Measurements from ENCODE around the gene DOK6.

The DOK6 gene

DNA sequence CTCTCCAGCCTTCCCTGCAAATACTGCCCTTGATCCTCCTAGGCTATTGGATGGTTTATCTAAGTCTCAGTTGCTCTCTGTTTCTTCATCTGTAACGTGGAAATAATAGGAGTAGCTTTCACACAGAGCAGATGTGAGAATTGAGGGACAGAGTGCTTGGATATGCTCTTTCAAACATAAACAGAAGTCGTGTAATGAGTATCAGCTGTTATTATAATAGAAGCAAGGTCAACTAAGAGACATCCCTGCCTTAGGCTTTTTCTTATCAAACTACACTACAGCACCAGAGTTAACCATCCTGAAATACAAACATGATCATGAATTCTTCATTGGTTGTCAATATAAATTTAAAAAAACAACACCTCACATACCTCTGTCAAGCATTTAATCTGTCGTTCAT lies 138.2 kb downstream of the DOK6 start:
- no peak for DNase-seq (ENCODE audit: low read depth in 2 of 2)

DNA sequence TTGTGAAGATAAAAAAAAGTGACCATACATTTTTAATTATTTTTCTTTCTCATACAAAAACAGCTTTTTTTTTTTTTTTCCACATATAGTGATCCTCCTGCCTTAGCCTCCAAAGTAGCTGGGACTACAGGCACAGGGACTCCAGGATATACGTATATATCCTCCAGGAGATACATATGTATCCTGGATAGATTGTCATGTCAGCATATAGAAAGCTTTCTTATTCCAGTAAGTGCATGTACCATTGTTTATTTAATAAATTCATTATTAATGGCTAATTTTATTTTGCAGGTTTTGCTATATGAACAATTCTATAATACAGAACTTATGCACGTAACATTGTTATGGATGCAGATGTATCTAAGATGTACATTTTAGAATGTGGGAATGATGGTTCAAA lies 138.7 kb downstream of the DOK6 start:
- DNase-seq (ENCODE audit: low read depth in 2 of 2), result no peak

DNA sequence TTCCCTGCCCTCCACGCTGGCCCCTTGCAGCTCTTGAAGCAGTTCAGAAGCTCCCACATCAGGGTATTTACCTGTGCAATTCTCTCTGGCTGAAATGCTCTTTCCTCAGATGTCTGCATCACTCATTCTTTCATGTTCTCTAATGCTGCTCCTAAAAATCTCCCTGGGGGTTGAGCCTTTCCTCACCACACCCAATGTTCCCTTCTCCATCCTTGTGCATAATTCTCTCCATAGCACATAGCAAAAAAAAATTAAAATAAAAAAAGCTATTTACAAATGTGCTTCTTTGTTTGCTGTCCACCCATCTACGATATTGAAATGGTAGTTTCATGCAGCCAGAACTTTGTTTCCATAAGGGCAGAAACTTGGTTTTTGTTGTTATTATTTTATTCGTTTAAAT lies 155.5 kb downstream of the DOK6 start:
- DNase-seq (ENCODE audit: low read depth in 2 of 2), result no peak

DNA sequence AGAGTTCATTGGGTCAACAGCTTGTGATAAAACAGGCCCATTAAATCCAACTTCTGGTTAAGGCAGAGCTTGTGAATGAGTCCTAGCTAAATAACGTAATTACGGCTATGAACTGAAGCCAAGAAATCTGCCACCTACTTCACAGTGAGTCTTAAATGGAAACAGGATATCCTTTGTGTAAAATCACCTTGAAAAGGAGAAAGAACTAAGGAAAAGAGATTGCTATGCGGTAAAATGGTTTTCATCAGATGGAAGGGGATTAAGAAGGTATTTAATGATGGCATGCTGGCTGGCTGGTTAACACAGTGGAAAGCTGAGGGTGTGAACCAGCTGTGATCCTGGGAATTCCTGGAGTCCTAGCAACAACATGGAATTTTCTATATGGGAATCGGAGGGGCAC lies 156.6 kb downstream of the DOK6 start:
- no peak for DNase-seq (ENCODE audit: low read depth in 2 of 2)

DNA sequence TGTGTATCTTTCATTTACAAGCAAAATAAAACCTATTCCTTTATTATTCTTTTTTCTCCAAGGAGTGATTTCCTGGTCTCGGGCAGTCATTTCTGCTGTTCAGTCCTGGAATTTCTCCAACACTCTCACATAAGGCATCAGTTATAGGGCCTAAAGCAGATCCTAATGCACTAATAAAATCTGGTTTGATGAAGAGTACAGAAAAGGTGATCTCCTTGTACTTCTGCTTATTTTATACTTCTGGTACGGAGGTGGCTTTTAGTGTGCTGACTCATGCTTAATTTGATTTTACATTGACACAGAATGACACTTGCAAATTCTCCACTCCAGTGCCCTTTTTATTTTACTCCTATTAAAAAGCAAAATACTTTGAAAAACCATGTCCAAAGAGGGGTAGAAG lies 157.4 kb downstream of the DOK6 start:
- DNase-seq (ENCODE audit: low read depth in 2 of 2), result no peak

DNA sequence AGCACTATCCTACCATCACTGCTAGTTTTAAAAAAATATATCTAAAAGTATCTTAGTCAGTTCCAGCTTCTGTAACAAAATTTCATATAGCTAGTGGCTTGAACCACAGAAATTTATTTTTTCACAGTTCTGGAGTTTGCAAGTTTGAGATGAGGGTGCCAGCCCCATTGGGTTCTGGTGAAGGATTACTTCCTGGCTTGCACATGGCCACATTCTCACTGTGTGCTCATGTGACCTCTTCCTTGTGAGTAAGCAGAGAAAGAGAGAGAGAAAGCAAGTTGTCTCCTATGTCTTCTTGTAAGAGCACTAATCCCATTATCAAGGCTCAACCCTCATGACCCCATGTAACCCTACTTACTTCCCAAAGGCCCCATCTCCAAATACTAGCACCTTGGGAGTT lies 158.9 kb downstream of the DOK6 start:
- DNase-seq (ENCODE audit: low read depth in 2 of 2), result no peak

DNA sequence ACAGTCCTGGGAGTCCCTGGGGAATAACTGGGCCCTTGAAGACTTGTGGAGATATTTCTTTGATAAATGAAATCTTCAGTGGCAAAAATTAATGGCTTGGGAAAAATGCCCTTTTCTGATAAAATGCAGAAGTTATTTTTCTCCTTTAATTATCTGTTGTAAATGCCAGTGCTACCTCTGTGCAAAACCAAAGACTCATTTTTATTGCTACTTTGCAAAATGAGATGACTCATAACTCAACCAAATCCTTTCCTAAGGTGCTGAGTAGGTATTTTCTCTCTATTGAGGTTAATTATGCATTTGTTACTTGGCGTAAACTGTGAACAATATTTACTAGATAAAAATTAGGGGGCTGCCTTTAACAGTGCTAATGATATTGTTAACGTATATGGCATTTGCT lies 163.9 kb downstream of the DOK6 start:
- no peak for DNase-seq (ENCODE audit: low read depth in 2 of 2)

DNA sequence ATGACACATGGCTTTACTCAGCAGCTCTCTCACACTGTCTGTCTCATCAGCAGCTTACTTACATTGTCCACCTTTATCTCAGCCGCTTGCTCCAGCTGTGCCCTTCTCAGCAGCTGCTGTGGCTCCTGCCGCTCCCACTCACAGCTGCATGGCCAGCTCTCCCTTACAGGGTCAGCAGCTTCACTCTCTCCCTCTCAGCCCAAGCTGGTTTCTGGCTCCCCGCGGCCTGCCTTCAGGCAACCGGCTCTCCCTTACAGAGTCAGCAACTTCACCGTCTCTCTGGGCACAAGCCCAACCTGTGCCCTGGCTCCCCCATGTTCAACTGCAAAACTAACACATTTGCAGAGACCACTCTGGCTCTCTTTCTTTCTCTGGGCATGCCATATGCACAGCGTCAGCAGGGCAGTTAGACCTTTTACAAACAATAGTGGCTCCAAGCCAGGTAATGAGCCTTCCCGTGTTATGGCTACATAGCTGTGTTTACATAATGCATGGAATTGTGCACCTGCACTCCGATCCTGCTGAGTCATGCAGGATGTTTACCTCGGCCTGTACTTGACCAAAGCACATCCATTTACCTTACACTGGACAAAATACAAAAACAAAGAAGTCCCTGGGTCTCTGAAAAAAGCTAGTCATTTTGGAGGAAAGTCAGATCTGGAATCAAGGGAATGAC lies 167.3 kb downstream of the DOK6 start:
- no peak for DNase-seq (ENCODE audit: low read depth in 2 of 2)

DNA sequence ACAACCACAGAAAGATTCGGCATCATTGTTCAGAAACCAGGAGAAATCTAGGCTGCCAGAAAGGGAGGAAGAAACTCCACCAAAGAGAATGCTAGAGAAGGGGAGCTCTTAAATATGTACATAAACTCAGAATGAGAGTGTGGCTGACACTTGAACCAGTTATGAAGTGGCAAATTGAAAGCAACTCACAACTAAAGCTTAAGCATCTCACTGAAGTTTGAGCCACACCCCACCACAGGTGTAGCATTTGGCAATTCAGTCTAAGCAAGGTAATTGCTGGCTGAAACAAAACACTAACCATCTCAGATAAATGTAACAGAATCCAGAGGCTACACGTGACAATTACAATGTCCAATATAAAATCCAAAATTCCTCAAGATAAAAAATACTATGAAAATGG lies 168.4 kb downstream of the DOK6 start:
- no peak for DNase-seq (ENCODE audit: low read depth in 2 of 2)

DNA sequence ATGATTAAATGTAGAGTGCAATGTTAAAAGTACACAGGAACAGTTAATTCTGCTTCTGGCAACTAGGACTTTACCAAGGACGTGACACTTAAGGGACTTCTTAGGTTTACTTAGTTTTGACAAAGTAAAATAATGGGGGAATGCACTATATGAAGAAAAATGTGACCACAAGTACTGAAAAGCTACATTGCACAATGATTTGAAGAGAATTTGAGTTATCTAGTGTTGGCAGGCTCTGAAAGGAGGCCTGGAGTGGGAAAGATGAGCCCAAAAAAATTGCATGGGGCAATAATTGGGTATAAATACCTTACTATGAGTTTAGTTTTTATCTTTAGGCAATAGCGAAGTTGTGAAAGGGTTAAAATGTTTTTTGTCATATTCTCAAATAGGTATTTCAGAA lies 173.7 kb downstream of the DOK6 start:
- DNase-seq (ENCODE audit: low read depth in 2 of 2), result no peak

DNA sequence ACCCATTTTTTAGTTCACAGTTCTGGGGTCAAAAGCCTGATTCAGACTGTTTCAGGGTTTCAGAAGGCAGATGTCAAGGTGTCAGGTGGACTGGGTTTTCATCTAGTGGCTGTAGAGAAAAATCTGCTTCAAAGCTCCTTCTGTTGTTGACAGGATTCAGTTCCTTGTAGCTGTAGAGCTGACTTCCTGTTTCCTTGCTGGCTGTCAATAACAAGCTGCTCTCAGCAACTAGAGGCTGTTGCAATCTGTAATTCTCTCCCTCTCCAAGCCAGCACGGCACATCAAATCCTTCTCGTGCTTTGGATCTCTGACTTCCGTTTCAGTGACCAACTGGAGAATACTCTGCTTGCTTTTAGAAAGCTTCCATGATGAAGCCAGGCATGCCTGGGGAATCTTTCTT lies 179.4 kb downstream of the DOK6 start:
- no peak for DNase-seq (ENCODE audit: low read depth in 2 of 2)

DNA sequence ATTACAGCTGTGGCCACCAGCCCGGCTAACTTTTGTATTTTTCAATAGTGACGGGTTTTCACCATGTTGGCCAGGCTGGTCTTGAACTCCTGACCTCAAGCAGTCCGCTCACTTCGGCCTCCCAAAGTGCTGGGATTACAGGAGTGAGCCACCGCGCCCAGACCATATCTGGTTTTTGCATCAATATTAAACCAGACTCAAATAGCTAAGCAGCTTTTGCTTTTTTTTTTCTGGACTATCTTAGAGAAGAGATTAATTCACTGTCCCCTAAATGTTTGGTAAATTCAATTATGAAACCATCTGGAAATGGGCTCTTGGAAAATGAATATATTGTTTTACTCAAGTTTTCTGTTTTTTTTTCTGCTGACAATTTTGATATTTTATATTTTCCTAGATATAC lies 183.7 kb downstream of the DOK6 start:
- no peak for DNase-seq (ENCODE audit: low read depth in 2 of 2)

DNA sequence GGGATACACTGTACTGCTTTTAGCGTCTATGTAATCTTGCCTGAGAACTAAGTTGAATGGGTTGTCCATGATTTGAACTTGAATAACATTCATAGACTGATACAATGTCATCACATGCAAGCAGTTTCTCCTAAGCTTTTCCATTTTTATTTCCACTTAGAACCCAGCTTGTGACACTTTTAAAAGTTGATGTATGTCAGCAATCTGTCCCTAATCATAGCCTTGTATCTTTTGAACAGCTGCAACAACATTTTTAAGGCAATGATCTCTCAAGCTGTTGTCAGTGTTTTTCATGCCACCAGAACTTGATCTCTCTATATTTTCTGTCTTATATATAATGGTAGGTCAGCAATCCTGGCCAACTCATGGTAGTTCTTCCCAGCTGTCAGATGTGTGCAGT lies 185.0 kb downstream of the DOK6 start:
- no peak for DNase-seq (ENCODE audit: low read depth in 2 of 2)

DNA sequence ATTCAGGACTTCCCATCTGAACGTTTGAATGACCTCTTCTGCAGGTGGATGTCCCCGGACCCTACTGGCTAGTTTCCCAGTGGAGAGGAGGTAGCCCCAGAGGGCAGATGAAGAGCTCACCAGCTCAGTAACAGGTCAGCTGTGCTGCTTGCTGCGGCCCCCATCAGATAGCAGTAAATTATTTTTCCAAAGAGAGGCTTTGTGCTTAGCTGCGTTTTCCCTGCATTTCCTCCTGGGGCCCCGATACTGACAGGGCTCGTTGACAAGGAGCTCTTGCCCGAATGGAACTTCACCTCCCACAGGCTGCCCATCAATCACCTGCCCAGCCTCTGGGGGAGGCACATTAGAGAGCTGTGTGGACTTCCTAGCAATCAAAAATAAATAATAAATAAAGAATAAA lies 185.8 kb downstream of the DOK6 start:
- DNase-seq (ENCODE audit: low read depth in 2 of 2), result no peak

DNA sequence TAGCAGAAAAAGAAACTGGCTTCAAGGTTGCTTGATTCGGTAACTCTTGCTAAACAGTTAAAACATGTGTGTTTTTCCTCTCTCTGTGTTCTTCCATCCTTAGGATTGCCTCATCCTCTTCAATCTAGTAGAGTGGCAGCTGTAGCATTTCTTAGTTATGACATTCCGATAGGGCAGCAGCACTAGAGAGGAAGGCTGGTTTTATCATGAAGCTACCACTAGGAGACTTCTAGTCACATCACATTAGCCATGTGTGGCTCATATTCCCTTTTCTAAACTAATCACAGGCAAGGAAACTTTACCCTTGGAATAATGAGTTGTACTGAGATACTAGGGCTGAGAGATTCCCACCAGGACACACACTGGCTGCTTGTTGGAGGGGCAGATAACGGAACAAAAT lies 187.6 kb downstream of the DOK6 start:
- DNase-seq (ENCODE audit: low read depth in 2 of 2), result no peak

DNA sequence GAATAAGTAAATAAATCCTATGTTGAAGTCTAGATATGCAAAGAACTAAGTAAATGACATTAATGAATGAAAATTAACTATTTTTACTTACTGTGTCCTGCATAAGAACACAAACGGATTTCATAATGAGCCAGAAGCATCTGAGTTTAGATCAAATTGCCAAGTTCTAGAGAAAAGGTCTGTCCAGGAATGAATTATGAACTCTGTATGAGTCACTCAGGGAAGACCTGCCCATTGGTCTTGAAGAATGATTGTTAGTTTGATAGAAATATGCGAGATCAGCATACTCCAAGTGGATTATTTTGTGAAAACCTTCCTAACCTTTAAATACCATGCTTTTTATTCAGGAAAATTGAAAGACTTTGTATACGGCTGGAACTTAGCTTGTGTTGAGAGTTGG lies 189.5 kb downstream of the DOK6 start:
- no peak for DNase-seq (ENCODE audit: low read depth in 2 of 2)

DNA sequence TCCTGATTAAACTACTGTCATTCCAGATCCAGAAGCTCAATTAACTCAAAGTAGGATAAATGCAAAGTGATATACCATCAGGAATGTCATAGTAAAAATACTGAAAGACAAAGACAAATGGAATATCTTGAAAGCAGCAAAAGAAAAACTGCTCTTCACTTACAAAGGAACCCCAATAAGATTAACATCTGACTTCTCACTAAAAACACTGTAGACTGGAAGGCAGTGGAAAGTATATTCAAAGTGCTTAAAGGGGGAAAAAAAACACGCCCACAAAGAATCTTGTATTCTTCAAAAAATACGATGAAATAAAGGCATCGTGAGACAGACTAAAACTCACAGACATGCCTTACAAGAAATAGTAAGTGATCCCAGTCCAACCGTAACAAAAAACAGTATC lies 195.7 kb downstream of the DOK6 start:
- no peak for DNase-seq (ENCODE audit: low read depth in 2 of 2)

DNA sequence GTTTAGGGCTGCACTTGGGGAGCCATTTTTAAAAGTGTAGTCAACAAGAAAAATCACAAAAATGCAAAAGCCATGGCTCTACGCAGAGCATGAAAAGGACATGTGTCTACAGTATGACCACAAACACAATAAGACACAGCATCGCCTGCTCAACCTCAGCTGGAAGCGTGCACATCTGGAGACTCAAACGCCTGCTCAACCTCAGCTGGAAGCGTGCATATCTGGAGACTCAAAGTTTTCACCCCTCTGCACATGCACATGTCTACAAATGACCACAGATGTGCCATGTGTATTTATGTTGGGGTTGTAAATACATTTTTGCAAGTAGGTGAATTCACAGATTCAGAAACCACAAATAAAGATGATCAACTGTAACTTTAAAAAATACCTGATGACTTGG lies 196.9 kb downstream of the DOK6 start:
- no peak for DNase-seq (ENCODE audit: low read depth in 2 of 2)

DNA sequence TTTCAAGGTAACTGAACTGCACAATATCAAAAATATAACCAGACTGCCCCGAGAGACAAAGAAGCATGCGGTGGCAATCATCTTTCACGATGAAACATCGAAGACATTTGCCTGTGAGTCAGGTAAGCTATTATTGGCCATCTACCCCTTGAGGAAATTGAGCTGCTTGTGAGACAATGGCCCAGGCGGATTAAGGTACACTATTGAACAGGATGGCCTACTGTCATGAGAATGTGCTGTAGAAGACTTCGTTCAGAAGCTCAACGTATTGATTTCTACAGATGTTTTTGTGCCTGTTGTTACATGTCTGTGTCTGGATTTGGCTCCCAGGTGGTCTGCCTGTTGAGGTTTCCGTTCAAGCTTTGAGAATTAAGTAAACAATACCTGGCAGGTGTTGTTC lies 198.7 kb downstream of the DOK6 start:
- no peak for DNase-seq (ENCODE audit: low read depth in 2 of 2)

DNA sequence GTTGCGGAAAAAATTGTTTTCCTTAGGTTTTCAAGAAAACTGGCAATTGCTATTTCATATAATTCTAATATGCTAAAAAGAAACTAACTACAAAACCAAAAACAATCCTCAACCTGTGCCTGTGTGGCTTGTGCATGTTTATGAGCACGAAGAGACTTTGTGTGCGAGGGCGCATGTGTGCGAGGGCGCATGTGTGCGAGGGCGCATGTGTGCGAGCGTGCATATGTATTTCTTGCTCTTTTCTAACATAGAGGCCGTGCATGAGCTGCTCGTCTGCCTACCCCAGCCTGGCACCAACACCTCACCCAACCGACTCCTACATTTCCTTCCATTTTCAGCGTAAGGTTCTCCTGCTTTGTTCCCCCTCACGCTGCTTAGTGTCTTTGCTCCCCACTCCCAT lies 211.6 kb downstream of the DOK6 start:
- no peak for DNase-seq (ENCODE audit: low read depth in 2 of 2)

DNA sequence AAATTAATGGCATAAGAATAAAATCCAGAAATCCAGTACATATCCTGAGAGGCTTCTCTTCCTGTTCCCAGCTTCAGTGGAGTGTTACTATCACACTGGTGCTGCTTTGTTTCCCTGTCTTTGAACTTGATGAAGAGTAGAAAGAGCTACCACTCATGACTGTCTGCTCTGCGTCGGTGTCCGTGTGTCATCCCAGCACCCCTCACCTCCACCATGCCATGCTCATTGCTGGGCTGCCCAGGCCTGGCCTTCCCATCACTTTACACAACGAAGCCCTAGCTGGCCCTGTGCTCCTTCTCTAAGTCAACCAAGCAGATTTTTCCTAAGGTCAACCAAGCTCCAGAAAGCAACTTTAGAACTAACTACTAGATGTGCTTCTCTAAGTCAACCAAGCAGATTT lies 215.4 kb downstream of the DOK6 start:
- no peak for DNase-seq (ENCODE audit: low read depth in 2 of 2)

DNA sequence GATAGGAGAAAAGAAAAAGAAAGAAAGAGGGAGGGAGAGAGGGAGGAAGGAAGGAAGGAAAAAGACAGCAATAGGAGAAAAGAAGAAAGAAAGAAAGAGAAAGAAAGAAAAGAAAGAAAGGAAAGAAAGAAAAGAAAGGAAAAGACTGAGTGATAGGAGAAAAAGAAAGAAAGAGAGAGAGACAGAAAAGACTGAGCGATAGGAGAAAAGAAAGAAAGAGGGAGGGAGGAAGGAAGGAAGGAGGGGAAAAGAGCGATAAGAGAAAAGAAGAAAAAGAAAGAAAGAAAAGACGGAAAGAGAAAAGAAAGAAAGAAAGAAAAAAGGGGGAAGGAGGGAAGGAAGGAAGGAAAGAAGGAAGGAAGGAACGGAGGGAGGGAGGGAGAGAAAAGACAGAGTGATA lies 216.7 kb downstream of the DOK6 start:
- no peak for DNase-seq (ENCODE audit: low read depth in 2 of 2)

DNA sequence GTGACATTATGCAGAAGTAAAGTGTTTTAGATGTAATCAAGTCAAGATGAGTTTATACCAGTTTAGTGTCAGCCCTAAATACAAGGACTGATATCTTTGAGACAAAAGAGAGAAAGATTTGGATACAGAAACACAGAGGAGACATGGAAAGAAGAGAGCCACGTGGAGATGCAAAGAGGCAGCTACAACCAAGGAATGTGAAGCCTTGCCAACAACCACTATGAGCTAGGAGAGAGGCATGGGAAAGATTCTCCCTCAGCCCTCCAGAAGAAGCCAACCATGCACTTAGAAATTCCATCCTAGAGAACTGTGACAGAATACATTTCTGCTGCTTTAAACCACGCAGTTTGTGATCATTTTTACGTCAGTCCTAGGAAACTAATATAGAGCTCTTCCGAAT lies 217.2 kb downstream of the DOK6 start:
- no peak for DNase-seq (ENCODE audit: low read depth in 2 of 2)

DNA sequence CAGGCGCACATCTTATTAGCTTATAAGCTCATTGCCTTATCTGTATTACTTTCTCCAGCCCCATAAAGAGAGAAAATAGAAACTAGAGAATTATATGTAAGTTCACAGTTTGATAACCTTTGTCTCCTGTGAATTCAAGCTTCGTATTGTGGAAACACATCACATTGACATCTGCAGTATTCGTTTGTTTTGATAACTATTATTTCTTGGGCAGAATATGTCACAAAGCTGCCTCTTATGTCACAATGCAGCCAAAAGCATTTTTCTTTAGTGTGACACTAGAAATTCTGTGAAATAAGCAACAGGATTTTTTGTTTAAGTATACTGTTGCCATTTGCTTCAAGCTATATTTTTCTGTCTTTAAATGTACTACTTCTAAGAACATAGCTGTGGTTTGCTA lies 221.5 kb downstream of the DOK6 start:
- no peak for DNase-seq (ENCODE audit: low read depth in 2 of 2)

DNA sequence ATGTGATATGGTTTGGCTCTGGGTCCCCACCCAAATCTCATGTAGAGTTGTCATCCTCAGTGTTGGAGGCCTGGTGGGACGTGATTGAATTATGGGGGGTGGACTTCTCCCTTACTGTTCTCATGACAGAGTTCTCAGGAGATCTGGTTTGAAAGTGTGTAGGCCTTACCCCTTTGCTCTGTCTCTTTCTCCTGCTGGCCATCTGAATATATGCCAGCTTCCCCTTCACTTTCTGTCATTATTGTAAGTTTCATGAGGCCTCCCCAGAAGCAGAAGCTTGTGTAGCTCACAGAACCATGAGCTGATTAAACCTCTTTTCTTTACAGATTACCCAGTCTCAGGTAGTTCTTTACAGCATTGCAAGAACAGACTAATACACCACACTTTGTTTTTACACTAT lies 222.3 kb downstream of the DOK6 start:
- no peak for DNase-seq (ENCODE audit: low read depth in 2 of 2)
